GM12878 (cell line): Measurements from ENCODE around the gene LHFPL3. TPM values are rescaled to one million over a fixed set of nuclear protein-coding genes. Genes with fewer than 3 reads are reported as not detected.

Experiments used
- ATAC-seq: fragments of 200-7000 bp; cut with Tn5 transposase; 3 replicates; pipeline ENCODE4 v1.9.1; 2020; ENCODE audit warnings: mild to moderate bottlenecking, moderate library complexity
- BruUV-seq: library from RNA; stranded (reverse); fragments of 400-500 nt; replicated peaks from 2 replicates; lab custom pipeline; 2021; lab: Mats Ljungman, UMichigan
- CTCF ChIA-PET: fragments of 300-600 bp; sonication (Branson Sonifier 250); formaldehyde crosslinking; extraction: SDS; loops from one replicate; lab custom pipeline; 2021; ENCODE audit warnings: inconsistent platforms; lab: Yijun Ruan, JAX
- POLR2A ChIA-PET: fragments of 350-600 bp; formaldehyde crosslinking; extraction: SDS; loops from one replicate; lab custom pipeline; 2021; ENCODE audit warnings: inconsistent platforms; lab: Charles Lee
- RAD21 ChIA-PET: fragments of 300-600 bp; sonication (Branson Sonifier 250); formaldehyde crosslinking; loops from one replicate; lab custom pipeline; 2023; ENCODE audit warnings: antibody characterized with exemption; ENCODE audit not compliant: unreplicated experiment; lab: Charles Lee
- SMC1A ChIA-PET: fragments of 300-600 bp; sonication (Branson Sonifier 250); formaldehyde crosslinking; loops from one replicate; lab custom pipeline; 2023; ENCODE audit not compliant: unreplicated experiment, uncharacterized antibody; lab: Charles Lee
- DNase-seq: peaks from one replicate; pipeline ENCODE4 v3.0.0-alpha.2; 2011; ENCODE audit warnings: low read depth, low spot score
- FAIRE-seq: peaks from 3 replicates; lab custom pipeline; 2011; peaks lifted over from hg19 to GRCh38; lab: Jason Lieb, UNC
- H2AFZ ChIP-seq: 2 replicates; pipeline ENCODE4 v1.6.0; 2011; ENCODE audit warnings: low read depth, low read length, control low read depth; ENCODE audit not compliant: control insufficient read depth
- H3K27ac ChIP-seq: 2 replicates; pipeline ENCODE4 v1.5.1; 2011; ENCODE audit warnings: control low read depth; ENCODE audit not compliant: control insufficient read depth, insufficient read depth
- H3K27me3 ChIP-seq, 2 experiments: replicated peaks in 1 of 2; 2 replicates each; pipeline versions ENCODE4 v1.6.0 to v1.6.1; 2011; ENCODE audit warnings: low read length in 1 of 2; ENCODE audit not compliant: control insufficient read depth in 2 of 2, insufficient read depth in 2 of 2
- H3K36me3 ChIP-seq, 2 experiments: 2 replicates each; pipeline ENCODE4 v1.5.1; 2011; ENCODE audit warnings: low read length in 1 of 2; ENCODE audit not compliant: control insufficient read depth in 2 of 2, insufficient read depth in 2 of 2
- H3K4me1 ChIP-seq: 2 replicates; pipeline ENCODE4 v1.6.1; 2011; ENCODE audit warnings: mild to moderate bottlenecking, low read length, moderate library complexity, mixed read lengths; ENCODE audit not compliant: control insufficient read depth, insufficient read depth
- H3K4me2 ChIP-seq: 2 replicates; pipeline ENCODE4 v1.6.0; 2011; ENCODE audit warnings: control low read depth; ENCODE audit not compliant: control insufficient read depth, insufficient read depth
- H3K4me3 ChIP-seq: fragments of 200-600 bp; sonication (generic); 2 replicates; pipeline ENCODE4 v1.5.1; 2016
- H3K79me2 ChIP-seq: 2 replicates; pipeline ENCODE4 v1.6.0; 2011; ENCODE audit warnings: low read length; ENCODE audit not compliant: control insufficient read depth, insufficient read depth
- H3K9ac ChIP-seq: 2 replicates; pipeline ENCODE4 v1.8.0; 2011; ENCODE audit warnings: low read length, control low read depth, mixed read lengths; ENCODE audit not compliant: control insufficient read depth, insufficient read depth
- H3K9me3 ChIP-seq: replicated peaks from 3 replicates; pipeline ENCODE4 v1.5.1; 2011; ENCODE audit warnings: mild to moderate bottlenecking, low read length; ENCODE audit not compliant: control insufficient read depth, insufficient read depth
- H4K20me1 ChIP-seq: 2 replicates; pipeline ENCODE4 v1.6.0; 2011; ENCODE audit not compliant: control insufficient read depth, insufficient read depth
- BHLHE40 ChIP-seq, 2 experiments: fragments of 450-650 bp in 1 of 2; IDR thresholded peaks; 2 replicates each; pipeline ENCODE4 v1.6.1; 2011 to 2017; ENCODE audit warnings: low read depth in 2 of 2, borderline replicate concordance in 1 of 2, improper control_type of control experiment in 1 of 2, low read length in 1 of 2, mild to moderate bottlenecking in 1 of 2
- BMI1 ChIP-seq: fragments of 450-650 bp; IDR thresholded peaks from 2 replicates; pipeline ENCODE4 v1.6.1; 2016; ENCODE audit warnings: mild to moderate bottlenecking, moderate library complexity, borderline replicate concordance
- CBX5 ChIP-seq: sonication (generic); IDR thresholded peaks from 2 replicates; pipeline ENCODE4 v1.6.1; 2016; ENCODE audit warnings: low read depth, moderate library complexity, mild to moderate bottlenecking, inconsistent platforms
- CREM ChIP-seq: IDR thresholded peaks from 2 replicates; pipeline ENCODE4 v1.6.1; 2014; ENCODE audit warnings: antibody characterized with exemption, low read depth
- GATAD2B ChIP-seq: fragments of 450-650 bp; conservative IDR thresholded peaks from 2 replicates; pipeline ENCODE4 v1.6.1; 2017; ENCODE audit warnings: low read depth, mild to moderate bottlenecking, moderate library complexity
- HCFC1 ChIP-seq: fragments of 150-350 bp; IDR thresholded peaks from 2 replicates; pipeline ENCODE4 v1.6.1; 2014; ENCODE audit warnings: low read length
- IRF3 ChIP-seq: fragments of 450-650 bp; IDR thresholded peaks from 2 replicates; pipeline ENCODE4 v1.6.1; 2014; ENCODE audit warnings: mild to moderate bottlenecking
- KDM1A ChIP-seq: fragments of 200-600 bp; sonication (generic); IDR thresholded peaks from 2 replicates; pipeline ENCODE4 v1.6.1; 2016; ENCODE audit warnings: borderline replicate concordance
- MEF2B ChIP-seq: fragments of 450-650 bp; IDR thresholded peaks from 2 replicates; pipeline ENCODE4 v1.6.1; 2018; ENCODE audit warnings: mild to moderate bottlenecking, moderate library complexity; ENCODE audit not compliant: partially characterized antibody, poor library complexity, severe bottlenecking
- SMC3 ChIP-seq: IDR thresholded peaks from 2 replicates; pipeline ENCODE4 v1.6.1; 2011; ENCODE audit warnings: low read length, improper control_type of control experiment, borderline replicate concordance
- SP1 ChIP-seq: IDR thresholded peaks from one replicate; pipeline ENCODE4 v1.6.1; 2011; ENCODE audit warnings: low read depth, low read length
- ZNF24 ChIP-seq: fragments of 450-650 bp; IDR thresholded peaks from 2 replicates; pipeline ENCODE4 v1.6.1; 2017; ENCODE audit warnings: antibody characterized with exemption, mild to moderate bottlenecking
- WGBS: methylation state at CpG from one replicate; pipeline ENCODE4 v1.1.6; 2016; ENCODE audit warnings: low lambda C conversion rate; ENCODE audit not compliant: insufficient replicate concordance, insufficient coverage; ENCODE audit errors: missing lambda C conversion rate; 5-methylcytosine and 5-hydroxymethylcytosine counted together
- in situ Hi-C: fragments of 300-500 bp; cut with MboI; formaldehyde crosslinking; loops from 9 replicates; pipeline ENCODE4 v1.14.3; 2018; ENCODE audit warnings: mixed read lengths
- intact Hi-C: fragments of 100-400 bp; cut with micrococcal nuclease; formaldehyde crosslinking; loops from one replicate; pipeline ENCODE4 v1.14.2; 2022; ENCODE audit not compliant: unreplicated experiment
- polyA plus RNA-seq, 11 experiments: library from polyadenylated mRNA; depleted of rRNA in 4 of 11; unstranded in 6 of 11; stranded (reverse) in 5 of 11; fragments of >200 nt; fragmentation: Nextera tagmentation in 4 of 11; fragmentation: Illumina TruSeq in 1 of 11; extraction: Ambion mirVana in 4 of 11; extraction: Trizol in 1 of 11; gene quantifications; 1 replicate in 1 of 11; 2 replicates in 10 of 11; pipeline versions ENCODE4 v1.2.1 to v1.2.3, GENCODE V29; 2011 to 2016; ENCODE audit warnings: inconsistent platforms in 2 of 11, missing spikeins in 2 of 11, low read depth in 1 of 11
- total RNA-seq, 4 experiments: library from RNA; depleted of rRNA in 3 of 4; stranded (reverse); fragments of >200 nt in 3 of 4; fragmentation: Illumina TruSeq in 1 of 4; extraction: Trizol in 1 of 4; gene quantifications; 2 replicates each; pipeline versions ENCODE4 v1.2.1 to v1.2.3, GENCODE V29; 2013 to 2021
- TF ChIP-seq, protein P1 (sequence below): fragments of 450-650 bp; formaldehyde crosslinking; IDR thresholded peaks from 2 replicates; pipeline ENCODE4 v1.4.0; 2022; ENCODE audit warnings: mild to moderate bottlenecking, moderate library complexity
- TF ChIP-seq, protein P2 (sequence below): IDR thresholded peaks from 2 replicates; pipeline ENCODE4 v1.6.1; 2012; ENCODE audit warnings: low read length, inconsistent platforms

LHFPL3 gene
- total and polyA plus RNA-seq, 10 of the 15 experiments (the other 5 are each of a cell fraction or from before 2014, with no cell fraction given): 0.09 TPM; not detected in 9

DNA sequence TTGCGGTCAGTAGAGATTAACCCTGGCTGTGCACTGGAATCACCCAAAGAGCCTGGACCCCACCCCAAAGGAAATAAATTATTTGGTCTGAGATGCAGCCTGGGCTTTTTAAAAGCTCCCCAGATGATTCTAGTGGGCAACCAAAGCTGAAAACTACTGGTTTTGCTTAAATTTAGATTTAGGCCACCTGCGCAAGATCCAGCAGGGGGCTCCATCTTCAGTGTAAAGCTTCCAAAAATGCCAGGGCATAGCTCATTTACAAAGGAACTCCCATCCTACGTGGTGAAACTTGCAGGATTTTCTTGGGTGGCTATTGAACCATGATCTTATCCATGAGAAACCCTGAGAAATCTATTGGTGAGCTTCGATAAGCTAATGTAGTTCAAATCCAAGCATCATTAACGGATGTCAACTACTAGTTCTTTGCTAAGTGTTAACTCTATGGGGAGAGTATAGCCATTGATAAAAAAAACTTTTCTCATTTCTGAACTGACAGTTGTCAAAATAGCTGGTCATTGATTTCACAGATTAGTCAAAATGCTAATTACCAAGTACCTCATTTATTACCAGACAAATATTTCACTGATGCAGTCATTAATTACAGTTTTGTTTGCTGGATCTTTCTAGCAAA lies 315.3 kb downstream of the LHFPL3 start (continued):
- TF ChIP-seq, protein P1, sequence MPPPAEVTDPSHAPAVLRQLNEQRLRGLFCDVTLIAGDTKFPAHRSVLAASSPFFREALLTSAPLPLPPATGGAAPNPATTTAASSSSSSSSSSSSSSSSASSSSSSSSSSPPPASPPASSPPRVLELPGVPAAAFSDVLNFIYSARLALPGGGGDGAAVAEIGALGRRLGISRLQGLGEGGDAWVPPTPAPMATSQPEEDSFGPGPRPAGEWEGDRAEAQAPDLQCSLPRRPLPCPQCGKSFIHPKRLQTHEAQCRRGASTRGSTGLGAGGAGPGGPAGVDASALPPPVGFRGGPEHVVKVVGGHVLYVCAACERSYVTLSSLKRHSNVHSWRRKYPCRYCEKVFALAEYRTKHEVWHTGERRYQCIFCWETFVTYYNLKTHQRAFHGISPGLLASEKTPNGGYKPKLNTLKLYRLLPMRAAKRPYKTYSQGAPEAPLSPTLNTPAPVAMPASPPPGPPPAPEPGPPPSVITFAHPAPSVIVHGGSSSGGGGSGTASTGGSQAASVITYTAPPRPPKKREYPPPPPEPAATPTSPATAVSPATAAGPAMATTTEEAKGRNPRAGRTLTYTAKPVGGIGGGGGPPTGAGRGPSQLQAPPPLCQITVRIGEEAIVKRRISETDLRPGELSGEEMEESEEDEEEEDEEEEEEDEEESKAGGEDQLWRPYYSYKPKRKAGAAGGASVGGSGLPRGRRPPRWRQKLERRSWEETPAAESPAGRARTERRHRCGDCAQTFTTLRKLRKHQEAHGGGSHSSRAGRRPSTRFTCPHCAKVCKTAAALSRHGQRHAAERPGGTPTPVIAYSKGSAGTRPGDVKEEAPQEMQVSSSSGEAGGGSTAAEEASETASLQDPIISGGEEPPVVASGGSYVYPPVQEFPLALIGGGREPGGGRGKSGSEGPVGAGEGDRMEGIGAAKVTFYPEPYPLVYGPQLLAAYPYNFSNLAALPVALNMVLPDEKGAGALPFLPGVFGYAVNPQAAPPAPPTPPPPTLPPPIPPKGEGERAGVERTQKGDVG: no peak
- peak; percentile 60; the same call in 1 of the 2 replicates for TF ChIP-seq SMC3

DNA sequence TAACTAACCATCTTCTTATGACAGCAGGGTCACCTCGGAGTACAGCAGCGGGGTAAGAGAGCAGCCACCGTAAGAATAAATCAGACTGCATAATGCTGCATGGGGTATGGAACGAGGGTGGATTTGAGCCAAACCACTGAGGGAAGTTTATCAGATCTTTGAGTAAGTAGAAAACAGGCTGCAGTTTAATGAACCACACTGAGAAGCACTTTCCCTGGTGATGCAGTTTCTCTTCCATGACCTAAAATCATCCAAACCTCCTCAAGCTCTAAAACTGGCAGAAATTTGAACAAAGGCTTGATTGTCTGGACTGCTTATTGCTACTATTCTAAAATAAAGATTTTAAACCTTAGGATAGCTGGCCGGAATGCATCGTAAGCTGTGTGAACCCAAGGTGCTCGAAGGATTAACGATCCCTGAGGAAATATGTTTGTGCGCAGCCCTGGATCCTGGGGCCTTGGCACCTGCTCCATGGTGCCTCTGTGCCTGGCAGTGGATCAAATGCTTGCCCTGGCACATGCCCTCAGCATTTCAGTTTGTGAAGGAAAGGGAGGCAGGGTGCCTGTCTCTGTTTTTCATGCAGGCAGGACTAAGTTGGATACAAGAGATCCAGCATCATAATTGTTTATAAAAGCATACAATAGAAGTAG lies 322.7 kb downstream of the LHFPL3 start:
- ChIA-PET CTCF (interaction anchor here (2.3 kb wide), 1 partner anchor 8 kb away, joined by 14 read pairs; no protein-coding TSS in a partner anchor), POLR2A (no interaction called here), SMC1A (interaction anchor here (0.6 kb wide), 1 partner anchor 150 kb away, joined by 3 read pairs; no protein-coding TSS in a partner anchor), RAD21 (no interaction called here)
- H3K36me3 ChIP-seq: no peaks in the 10 kb centered on the region
- BruUV-seq: no TSS peak
- in situ Hi-C loops (no loop called here), intact Hi-C loops (loop anchor here (10.0 kb wide), 1 partner anchor 874 kb away; the partner anchor contains the start of gene PUS7)
- H3K27ac ChIP-seq: no peak overlapping the region
- TF ChIP-seq KDM1A: no peak
- no peak for TF ChIP-seq HCFC1
- no peak for TF ChIP-seq CREM
- TF ChIP-seq GATAD2B: no peak
- no peak for TF ChIP-seq BMI1
- TF ChIP-seq BHLHE40 (IDR thresholded peaks at IDR 0.05; ENCODE audit: borderline replicate concordance in 1 of 2, low read depth in 2 of 2, low read length in 1 of 2): no peak
- TF ChIP-seq IRF3: no peak
- TF ChIP-seq ZNF24: no peak
- no peak for TF ChIP-seq MEF2B
- TF ChIP-seq SP1: no peak
- TF ChIP-seq, protein P2, sequence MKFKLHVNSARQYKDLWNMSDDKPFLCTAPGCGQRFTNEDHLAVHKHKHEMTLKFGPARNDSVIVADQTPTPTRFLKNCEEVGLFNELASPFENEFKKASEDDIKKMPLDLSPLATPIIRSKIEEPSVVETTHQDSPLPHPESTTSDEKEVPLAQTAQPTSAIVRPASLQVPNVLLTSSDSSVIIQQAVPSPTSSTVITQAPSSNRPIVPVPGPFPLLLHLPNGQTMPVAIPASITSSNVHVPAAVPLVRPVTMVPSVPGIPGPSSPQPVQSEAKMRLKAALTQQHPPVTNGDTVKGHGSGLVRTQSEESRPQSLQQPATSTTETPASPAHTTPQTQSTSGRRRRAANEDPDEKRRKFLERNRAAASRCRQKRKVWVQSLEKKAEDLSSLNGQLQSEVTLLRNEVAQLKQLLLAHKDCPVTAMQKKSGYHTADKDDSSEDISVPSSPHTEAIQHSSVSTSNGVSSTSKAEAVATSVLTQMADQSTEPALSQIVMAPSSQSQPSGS: no peak
- TF ChIP-seq CBX5: no peak
- H3K79me2 ChIP-seq: no peaks in the 10 kb centered on the region
- no peaks in the 10 kb centered on the region for H3K9me3 ChIP-seq
- no peak for FAIRE-seq
- H3K4me2 ChIP-seq: no peak overlapping the region
- no peaks in the 10 kb centered on the region for H4K20me1 ChIP-seq
- no peak for ATAC-seq
- H3K27me3 ChIP-seq: peaks cover 0 to 4% of the 10 kb centered on the region in 2 experiments; a peak in 2 of 4 replicates
- H3K4me1 ChIP-seq: no peaks in the 10 kb centered on the region
- H3K4me3 ChIP-seq: no peak overlapping the region
- WGBS: 29% methylated on average over 9 of the region's 9 CpGs
- H2AFZ ChIP-seq: no peak overlapping the region
- no peak for DNase-seq
- H3K9ac ChIP-seq: no peak overlapping the region
